GM21526 (cell line): ENCODE results near the gene SH3BP5L.

Experiments used
- ATAC-seq: cut with Tn5 transposase; IDR thresholded peaks from one replicate; pipeline ENCODE4 v1.9.1; 2021; ENCODE audit warnings: moderate library complexity; ENCODE audit not compliant: unreplicated experiment, low FRiP score

The SH3BP5L gene

GRCh38 chr1:248825909-248826760, at the start of gene SH3BP5L:
Gene SH3BP5L (minus strand): TSS chr1:248825915. CDS start chr1:248824935, 980 bp downstream.
- peak; percentile 88 for ATAC-seq

- ATAC-seq, result peak; percentile 60
Observed at GRCh38 chr1:248873993-248874533, 48.3 kb upstream of the SH3BP5L start.

DNA sequence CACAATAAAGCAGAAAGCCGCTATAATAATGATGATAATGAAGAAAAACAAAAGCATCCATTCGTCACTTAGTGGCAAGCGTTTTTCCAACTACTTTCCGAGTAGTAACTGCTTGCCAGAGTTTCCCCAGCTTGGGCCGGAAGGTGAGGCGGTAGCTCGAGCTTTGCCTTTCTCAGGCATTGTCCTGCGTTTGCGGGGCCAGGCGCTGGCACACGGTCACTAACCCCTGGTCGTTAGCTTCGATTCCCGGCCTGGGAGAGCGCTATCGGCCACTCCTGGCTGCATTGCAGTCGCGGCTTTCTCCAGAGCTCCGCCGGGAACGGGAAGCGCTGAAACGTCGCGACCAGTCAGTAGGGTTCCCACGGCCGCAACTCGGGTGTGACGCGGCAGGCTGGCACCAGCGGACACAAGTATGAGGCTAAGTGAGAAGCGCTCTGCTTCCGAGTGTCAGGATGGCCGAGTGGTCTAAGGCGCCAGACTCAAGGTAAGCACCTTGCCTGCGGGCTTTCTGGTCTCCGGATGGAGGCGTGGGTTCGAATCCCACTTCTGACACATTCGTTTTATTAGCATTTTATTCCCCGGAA, 47.8 kb upstream of the SH3BP5L start:
- ATAC-seq, result peak; percentile 82

DNA sequence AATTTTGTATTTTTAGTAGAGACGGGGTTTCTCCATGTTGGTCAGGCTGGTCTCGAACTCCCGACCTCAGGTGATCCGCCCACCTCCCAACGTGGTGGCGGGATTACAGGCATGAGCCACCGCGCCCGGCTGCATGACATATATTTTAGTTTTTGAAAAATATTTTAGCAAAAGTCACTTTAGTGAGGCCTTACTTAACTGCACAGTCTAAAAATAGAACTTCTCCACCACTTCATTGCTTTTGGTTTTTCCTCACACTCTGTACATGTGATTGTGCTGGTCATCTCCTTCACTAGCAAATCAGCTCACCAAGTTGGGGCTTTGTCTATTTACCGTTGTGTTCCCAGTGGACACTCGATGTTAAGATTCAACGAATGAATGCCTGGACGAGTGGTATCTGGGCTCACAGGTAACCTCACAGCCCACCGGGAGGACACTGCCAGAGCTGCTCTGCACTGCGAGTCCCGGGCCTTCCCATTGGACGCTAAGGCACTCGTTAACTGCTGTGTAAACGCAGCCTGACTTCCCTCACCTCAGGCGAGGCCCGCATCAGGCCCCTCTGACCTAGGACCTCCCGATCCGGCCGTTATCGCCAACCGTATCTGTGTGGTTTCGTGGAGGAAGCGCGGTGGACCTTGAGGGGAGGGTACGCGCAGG, 47.2 kb upstream of the SH3BP5L start:
- ATAC-seq, result peak; percentile 36

DNA sequence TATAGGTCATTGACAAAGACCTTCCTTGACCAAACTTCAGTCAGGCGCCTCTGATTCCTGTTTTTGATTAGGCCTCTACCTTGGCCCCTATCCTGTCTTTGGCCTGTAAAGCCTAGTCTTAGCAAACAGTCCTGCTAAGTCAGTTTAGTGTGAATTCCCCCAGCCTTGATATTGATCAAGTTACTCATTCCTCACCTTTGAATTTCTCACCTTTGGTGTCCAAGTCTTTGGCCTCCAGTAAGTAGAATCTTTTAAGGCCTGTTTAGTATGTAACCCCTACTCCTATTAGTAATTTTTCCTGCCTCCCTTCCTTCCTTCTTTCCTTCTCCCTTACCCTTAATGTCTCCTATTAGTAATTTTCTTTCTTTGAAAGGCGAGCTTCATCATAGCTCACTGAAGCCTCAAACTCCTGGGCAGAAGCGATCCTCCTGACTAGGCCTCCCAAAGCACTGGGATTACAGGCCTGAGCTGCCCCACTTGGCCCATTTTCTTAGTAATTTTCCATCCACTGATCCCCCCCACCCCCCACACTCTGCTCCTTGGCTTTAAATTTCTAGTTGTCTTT, 46.2 kb upstream of the SH3BP5L start:
- no peak for ATAC-seq

GRCh38 chr1:248862998-248863881, 37.5 kb upstream of the SH3BP5L start:
- ATAC-seq, result peak; percentile 63

- ATAC-seq, result peak; percentile 14
Observed at GRCh38 chr1:248862695-248862997, 36.9 kb upstream of the SH3BP5L start.

- no peak for ATAC-seq
Observed at GRCh38 chr1:248861616-248862015, 35.9 kb upstream of the SH3BP5L start.

DNA sequence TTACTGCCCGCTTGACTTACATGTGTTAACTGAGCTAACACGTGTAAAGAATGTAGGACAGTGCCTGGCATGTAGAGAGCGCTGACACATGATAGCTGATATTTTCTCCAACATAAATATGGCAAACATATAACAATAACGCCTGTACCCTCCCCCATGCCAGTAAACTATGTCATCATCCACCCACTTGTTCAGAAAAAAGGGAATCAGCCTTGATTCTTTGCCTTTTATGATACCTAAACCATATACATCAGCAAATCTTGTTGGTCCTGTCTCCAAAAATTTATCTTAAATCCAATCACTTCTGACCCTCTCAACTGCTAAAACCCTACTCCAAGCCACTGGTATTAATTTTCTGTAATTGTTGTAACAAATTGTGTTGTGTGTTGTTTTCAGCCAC, 34.3 kb upstream of the SH3BP5L start:
- ATAC-seq, result no peak

DNA sequence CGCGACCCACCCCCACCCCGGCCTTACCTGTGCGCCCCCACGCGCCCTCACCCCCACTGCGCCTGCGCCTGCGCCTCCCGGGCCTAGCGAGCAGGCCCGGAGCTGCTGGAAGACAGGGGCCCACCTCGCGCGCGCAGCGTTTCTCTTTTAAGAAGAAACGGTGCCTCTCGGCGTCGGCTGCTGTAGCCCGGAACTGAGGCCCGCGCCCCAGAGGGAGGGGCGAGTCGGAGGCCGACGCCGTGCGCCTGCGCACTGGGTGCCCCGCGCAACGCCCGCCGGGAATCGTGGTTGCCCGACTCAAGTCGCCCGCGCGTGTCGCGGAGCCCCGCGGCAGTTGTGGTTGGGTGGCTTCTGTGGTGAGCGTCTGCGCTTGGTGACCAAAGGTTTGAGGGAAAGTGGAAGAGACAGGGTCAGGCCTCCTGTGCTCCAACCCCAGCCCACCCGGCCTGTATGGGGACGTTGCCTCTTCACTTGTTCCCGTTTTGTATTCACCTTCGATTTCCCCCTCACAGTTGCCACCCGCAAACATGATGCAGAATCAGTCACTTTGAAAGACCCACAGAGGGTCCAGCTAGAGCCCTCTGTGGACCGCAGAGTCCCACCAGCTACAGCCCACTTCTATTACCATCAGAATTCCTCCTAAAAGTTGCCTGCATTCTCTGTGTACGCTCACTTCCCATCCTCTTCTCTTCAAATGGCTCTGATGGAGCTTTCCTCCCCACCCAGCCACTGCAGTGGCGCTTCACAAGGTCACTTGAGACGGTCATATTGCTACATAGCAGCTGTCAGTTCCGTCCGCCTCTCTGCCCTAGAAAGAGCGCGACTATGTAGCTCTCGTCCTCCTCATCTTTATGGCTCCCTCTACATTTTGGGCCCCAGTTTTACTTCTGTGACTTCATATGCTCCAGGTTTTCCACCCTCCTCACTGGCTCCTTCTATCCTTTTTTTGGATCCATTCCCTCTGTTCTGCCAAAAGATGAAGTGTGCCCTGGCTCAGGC, 33.5 kb upstream of the SH3BP5L start, which contains the start of gene ZNF692:
Gene ZNF692 (minus strand): TSS at position 195 of the 999 bp plus-strand sequence. CDS start 776 bp downstream, outside the sequence.
- peak; percentile 74 for ATAC-seq

GRCh38 chr1:248858096-248858890, 32.6 kb upstream of the SH3BP5L start:
- ATAC-seq, result peak; percentile 36

DNA sequence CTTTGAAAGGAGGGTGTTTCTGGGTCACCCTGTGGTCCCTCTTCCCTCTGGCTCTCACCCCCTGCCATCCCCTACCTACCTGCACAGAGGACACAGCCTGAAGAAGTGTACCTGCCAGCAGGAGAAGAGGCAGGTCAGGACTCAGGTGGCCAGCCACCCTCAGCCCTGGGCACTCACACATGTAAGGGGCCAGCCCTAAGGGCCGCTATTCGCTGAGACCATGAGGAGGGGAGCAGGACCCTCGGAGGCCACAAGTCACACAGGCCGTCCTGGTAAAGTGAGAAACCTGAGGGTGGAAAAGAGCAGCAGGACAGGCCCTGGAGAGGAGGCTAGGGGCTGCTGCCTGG, 32.0 kb upstream of the SH3BP5L start:
- no peak for ATAC-seq

DNA sequence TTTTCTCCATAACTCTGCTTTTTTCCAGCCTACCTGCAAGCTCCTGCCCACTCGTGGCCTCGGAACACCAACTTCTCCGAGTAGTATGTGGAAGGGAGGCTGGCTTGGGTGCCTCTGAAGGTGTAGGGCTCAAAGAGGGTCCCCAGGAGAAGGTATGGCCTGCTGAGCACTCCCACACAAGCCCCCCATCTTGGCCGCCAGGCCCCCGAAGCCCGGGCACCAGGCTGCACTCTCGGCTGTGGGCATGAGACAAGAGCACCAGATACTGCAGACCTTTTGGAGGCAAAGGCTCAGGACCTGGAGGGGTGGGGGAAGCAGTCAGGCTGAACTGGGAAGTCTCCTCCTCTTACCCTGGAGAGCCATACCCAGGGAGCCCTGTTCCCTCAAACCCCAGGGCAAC, 31.5 kb upstream of the SH3BP5L start:
- no peak for ATAC-seq

DNA sequence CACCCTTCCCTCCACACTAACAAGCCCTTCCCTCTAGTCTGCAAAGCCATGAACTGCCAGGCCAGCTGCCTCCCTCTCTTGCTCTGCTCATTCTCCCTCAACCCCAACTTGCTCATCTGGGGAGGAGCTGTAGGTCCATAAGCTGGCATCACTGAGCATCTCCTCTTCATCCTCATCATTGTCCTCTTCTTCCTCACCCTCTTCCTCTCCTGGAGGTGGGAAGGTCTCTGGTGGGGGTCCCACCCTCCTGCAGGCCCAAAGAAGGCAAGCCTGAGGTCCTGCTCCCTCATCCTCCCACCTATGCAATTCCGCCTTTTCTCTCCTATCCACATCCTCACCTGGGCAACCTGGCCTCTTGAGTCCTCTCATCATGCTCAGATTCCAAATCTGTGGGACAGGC, 30.5 kb upstream of the SH3BP5L start:
- ATAC-seq, result no peak

DNA sequence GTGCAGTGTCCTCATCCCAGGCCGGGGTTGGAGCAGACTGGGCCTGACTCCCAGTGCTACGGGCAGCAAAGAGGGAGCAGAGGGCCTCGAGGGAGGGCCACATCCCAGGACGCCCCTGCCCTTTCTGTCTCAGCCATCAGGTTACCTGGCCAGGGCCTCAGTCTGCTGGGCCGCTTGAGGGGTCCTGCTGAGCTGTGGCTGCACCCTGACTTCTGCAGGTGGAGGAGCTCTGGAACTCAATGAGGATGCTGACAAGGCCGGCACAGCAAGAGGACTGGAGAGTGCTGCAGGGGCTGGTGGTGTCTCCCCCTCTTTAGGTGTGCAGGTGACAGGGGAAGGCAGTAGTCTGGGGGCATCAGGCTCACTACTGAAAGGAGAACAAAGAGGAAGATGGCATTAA, 29.9 kb upstream of the SH3BP5L start:
- ATAC-seq, result no peak

GRCh38 chr1:248853663-248854375, 28.1 kb upstream of the SH3BP5L start:
- no peak for ATAC-seq
